Measurements from ENCODE around the gene KRT79.

DNA sequence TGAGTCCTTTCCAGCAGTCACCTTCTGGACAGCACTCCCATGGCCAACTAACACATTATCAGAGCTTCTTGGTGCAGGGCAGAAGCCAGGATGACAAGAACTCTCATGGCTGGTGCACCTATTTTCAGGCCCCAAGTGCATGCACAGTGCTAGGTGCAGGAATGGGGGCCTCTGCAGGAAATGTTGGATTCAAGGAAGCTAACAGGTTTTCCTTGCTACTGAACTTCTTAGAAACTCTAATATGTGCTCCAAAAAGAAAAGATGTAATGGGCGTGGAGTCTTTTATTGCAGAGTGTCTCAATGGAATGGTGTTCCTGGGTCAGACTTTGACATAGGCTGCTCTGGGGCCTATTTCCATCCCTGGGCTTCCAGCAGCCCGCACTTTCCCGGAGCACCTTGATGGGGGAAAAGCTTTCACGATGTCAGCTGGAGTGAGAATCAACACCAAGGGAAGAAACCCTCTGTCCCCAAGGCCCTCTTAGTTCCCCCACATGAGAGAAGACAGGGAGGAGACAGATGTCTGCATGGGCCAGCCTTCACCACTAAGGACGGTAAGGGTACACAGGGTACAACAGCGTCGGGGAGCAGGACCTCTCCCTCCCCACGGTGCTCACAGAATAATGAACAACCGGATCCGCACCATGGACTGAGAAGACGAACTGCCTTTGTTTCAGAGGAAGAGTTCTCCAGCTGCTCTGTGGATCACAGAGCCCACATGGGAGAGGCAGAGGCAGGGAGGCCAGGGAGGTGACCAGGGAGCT, 45.1 kb downstream of the KRT79 start:
- no peak for TF ChIP-seq POLR2AphosphoS5 (IDR thresholded peaks at IDR 0.05)
- TF ChIP-seq, protein P1, sequence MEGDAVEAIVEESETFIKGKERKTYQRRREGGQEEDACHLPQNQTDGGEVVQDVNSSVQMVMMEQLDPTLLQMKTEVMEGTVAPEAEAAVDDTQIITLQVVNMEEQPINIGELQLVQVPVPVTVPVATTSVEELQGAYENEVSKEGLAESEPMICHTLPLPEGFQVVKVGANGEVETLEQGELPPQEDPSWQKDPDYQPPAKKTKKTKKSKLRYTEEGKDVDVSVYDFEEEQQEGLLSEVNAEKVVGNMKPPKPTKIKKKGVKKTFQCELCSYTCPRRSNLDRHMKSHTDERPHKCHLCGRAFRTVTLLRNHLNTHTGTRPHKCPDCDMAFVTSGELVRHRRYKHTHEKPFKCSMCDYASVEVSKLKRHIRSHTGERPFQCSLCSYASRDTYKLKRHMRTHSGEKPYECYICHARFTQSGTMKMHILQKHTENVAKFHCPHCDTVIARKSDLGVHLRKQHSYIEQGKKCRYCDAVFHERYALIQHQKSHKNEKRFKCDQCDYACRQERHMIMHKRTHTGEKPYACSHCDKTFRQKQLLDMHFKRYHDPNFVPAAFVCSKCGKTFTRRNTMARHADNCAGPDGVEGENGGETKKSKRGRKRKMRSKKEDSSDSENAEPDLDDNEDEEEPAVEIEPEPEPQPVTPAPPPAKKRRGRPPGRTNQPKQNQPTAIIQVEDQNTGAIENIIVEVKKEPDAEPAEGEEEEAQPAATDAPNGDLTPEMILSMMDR (IDR thresholded peaks at IDR 0.05), result no peak

Measured in stomach (tissue), 4 donors.